WERI-Rb-1 (cell line): ENCODE measurements around the gene OR5H2.

ENCODE experiments used
- DNase-seq: peaks from one replicate; pipeline ENCODE4 v3.0.0-alpha.2; 2020
- H3K27ac ChIP-seq: fragments of 250-450 bp; sonication (Bioruptor Pico); 2 replicates; pipeline ENCODE4 v1.5.1; 2020; ENCODE audit warnings: mild to moderate bottlenecking, moderate library complexity
- H3K27me3 ChIP-seq: fragments of 250-450 bp; sonication (Bioruptor Pico); 2 replicates; pipeline ENCODE4 v1.5.1; 2021; ENCODE audit warnings: mild to moderate bottlenecking, low read depth, moderate library complexity; ENCODE audit not compliant: insufficient read depth, severe bottlenecking
- H3K36me3 ChIP-seq: fragments of 250-450 bp; sonication (Bioruptor Pico); 2 replicates; pipeline ENCODE4 v1.5.1; 2020; ENCODE audit warnings: mild to moderate bottlenecking, moderate library complexity
- H3K4me3 ChIP-seq: 2 replicates; pipeline ENCODE4 v1.5.1; 2011; ENCODE audit warnings: low read depth, mild to moderate bottlenecking, control low read depth, low read length
- H3K9me3 ChIP-seq: fragments of 250-450 bp; sonication (Bioruptor Pico); 2 replicates; pipeline ENCODE4 v1.5.1; 2021; ENCODE audit warnings: mild to moderate bottlenecking, moderate library complexity; ENCODE audit not compliant: severe bottlenecking
- TF ChIP-seq, protein P1 (sequence below): IDR thresholded peaks from 2 replicates; pipeline ENCODE4 v1.5.1; 2011; ENCODE audit warnings: low read depth, mild to moderate bottlenecking, control low read depth, inconsistent platforms, low read length

Gene OR5H2

DNA sequence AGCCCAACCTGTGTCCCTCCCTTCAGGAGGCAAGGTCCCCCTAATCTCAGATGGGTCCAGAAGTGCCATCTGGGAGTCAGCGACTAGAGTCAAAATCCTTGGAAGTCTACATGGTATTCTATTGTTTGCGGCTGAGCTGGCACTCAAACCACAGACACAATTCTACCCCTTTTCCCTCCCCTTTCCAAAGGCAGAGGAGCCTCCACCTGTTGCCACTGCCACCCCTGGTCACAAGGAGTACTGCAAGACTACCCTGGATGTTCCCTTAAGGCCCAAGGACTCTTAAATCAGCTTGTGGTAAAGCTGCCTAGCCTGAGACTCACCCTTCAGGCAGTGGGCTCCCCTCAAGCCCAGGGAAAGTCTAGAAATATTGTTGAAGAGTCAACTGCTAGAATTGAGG lies 22.6 kb upstream of the OR5H2 start:
- no peaks in the 10 kb centered on the region for H3K36me3 ChIP-seq
- TF ChIP-seq, protein P1, sequence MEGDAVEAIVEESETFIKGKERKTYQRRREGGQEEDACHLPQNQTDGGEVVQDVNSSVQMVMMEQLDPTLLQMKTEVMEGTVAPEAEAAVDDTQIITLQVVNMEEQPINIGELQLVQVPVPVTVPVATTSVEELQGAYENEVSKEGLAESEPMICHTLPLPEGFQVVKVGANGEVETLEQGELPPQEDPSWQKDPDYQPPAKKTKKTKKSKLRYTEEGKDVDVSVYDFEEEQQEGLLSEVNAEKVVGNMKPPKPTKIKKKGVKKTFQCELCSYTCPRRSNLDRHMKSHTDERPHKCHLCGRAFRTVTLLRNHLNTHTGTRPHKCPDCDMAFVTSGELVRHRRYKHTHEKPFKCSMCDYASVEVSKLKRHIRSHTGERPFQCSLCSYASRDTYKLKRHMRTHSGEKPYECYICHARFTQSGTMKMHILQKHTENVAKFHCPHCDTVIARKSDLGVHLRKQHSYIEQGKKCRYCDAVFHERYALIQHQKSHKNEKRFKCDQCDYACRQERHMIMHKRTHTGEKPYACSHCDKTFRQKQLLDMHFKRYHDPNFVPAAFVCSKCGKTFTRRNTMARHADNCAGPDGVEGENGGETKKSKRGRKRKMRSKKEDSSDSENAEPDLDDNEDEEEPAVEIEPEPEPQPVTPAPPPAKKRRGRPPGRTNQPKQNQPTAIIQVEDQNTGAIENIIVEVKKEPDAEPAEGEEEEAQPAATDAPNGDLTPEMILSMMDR, result peak; percentile 50
- H3K27ac ChIP-seq, result no peak overlapping the region
- H3K27me3 ChIP-seq, result peaks cover 2% of the 10 kb centered on the region
- DNase-seq, result peak; percentile 39
- H3K4me3 ChIP-seq, result no peak overlapping the region
- no peaks in the 10 kb centered on the region for H3K9me3 ChIP-seq

DNA sequence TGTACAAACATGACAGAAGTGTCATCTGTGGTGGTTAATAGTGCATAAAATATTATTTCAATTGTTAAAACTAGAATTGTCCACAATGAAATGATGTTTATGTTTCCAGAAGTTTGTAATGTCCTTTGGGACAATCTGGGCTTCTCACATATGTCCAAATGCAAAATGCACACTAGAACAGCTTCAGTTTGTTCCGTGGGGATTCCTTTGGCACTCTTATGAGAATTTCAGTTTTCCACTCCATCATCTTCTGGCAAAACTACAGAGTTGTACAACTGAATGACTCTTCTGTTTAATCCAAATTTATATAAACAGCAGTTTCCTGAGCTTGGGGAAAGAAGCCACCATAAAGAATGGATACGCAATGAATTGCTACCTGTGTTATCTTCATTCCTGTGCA lies 20.3 kb upstream of the OR5H2 start:
- TF ChIP-seq, protein P1, result no peak
- Histone ChIP-seq H3K9me3 (no peaks in the 10 kb centered on the region), H3K4me3 (no peak overlapping the region), H3K27me3 (peaks cover 2% of the 10 kb centered on the region), H3K36me3 (no peaks in the 10 kb centered on the region), H3K27ac (no peak overlapping the region)
- DNase-seq, result no peak

DNA sequence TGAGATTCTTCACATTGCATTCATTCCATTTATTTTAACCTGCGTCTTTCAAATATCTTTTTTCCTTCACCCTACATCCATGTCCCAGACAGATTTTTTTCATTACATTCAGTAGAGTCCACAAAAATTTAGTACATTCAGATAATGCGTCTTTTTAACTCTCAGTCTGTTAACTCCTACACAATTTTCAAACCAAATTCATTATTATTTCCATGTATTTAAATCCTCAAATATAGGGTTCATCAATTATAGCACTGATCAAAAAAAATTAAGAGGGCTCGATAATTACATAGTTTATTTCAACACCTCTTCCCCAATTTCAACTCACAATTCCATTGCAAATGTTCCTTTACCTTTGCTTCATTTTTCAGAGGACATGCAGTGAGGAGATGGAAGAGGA lies 18.4 kb upstream of the OR5H2 start, which contains the start of gene OR5H6:
OR5H6 (plus strand) TSS at position 301 of the 400 bp plus-strand sequence; CDS start at position 390, 89 bp downstream.
- no peaks in the 10 kb centered on the region for H3K9me3 ChIP-seq
- TF ChIP-seq, protein P1, result no peak
- no peak for DNase-seq
- H3K27me3 ChIP-seq, result peaks cover 2% of the 10 kb centered on the region
- H3K4me3 ChIP-seq, result no peak within 1 kb of the TSS
- no peaks in the 10 kb centered on the region for H3K36me3 ChIP-seq
- H3K27ac ChIP-seq, result no peak within 1 kb of the TSS

DNA sequence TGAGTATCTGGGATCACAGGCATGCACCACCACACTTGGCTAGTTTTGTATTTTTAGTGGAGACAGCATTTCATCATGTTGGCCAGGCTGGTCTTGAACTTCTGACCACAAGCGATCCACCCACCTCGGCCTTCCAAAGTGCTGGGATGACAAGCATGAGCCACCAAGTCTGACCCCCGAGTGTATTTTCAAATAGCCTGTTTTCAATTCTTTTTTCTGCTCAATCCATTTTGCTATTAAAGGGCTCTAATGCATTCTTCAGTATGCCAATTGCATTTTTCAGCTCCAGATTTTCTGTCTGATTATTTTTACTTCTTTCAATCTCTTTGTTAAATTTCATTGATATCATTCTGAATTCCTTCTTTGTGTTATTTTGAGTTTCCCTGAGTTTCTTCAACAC lies 12.5 kb upstream of the OR5H2 start:
- no peaks in the 10 kb centered on the region for H3K36me3 ChIP-seq
- TF ChIP-seq, protein P1, result no peak
- peaks cover 3% of the 10 kb centered on the region for H3K27me3 ChIP-seq
- no peak overlapping the region for H3K4me3 ChIP-seq
- peaks cover 3% of the 10 kb centered on the region for H3K9me3 ChIP-seq
- no peak overlapping the region for H3K27ac ChIP-seq
- no peak for DNase-seq

DNA sequence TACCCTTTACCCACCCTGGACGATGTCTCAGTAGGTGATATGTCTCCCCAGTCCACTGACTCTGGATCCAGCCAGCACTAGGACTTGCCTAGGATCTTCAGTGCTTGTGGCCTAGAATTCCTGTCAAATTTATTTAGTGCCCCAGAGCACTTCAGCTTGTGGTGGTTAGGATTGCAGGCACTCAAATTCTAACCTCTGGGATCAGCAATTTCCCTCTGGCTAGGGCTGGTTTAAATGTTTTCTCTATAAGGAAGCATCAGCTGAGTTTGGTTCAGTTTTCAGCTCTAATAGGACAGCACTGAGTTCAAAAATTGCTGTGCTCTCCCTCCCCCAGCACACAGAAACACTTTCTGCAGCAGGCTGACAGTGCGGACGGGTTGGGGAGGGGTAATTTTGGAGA lies 10.2 kb upstream of the OR5H2 start:
- Histone ChIP-seq H3K9me3 (peaks cover 3% of the 10 kb centered on the region), H3K27ac (no peak overlapping the region), H3K36me3 (no peaks in the 10 kb centered on the region), H3K27me3 (peaks cover 13% of the 10 kb centered on the region), H3K4me3 (no peak overlapping the region)
- no peak for DNase-seq
- TF ChIP-seq, protein P1, result no peak

DNA sequence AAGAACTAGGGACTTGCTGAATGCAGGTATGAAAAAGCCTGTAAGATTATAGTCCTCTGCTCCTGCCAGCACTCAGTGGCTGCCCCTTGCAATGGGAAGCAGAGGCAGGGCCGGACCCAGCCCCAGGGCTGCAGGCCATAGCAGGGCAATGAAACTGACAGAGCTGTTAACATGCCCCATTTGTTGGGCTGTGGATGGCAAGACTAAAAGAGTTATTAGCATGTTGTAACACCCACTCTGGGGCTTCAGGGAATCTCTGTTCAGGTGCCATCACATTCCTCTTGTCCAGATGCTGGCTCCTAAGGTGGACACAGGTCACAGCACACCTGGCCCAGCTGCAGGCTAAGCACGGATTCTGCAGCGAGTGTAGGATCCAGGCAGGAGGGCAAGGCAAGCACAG lies 7.4 kb upstream of the OR5H2 start:
- Histone ChIP-seq H3K36me3 (no peaks in the 10 kb centered on the region), H3K9me3 (peaks cover 3% of the 10 kb centered on the region), H3K4me3 (no peak overlapping the region), H3K27ac (no peak overlapping the region), H3K27me3 (peaks cover 23% of the 10 kb centered on the region)
- TF ChIP-seq, protein P1, result no peak
- DNase-seq, result no peak
